OCI-LY3 (cell line): ENCODE results near the gene TLL2.
"Not testable (repeated sequence)": the region's sequence is repeated elsewhere in the genome, so short reads cannot be mapped to it uniquely, and the experiment has no call there.

Experiments used
- H2AFZ ChIP-seq: fragments of 200-600, 300-600 bp; shearing (Covaris generic); 2 replicates; pipeline ENCODE4 v1.6.0; 2014; ENCODE audit warnings: antibody characterized with exemption, low read depth, low read length
- H3K27ac ChIP-seq: fragments of 200-600, 300-600 bp; sonication (generic); 2 replicates; pipeline ENCODE4 v1.5.1; 2014; ENCODE audit warnings: mild to moderate bottlenecking, low read length, moderate library complexity, mixed read lengths
- H3K27me3 ChIP-seq: fragments of 200-600, 300-600 bp; sonication (generic); 2 replicates; pipeline ENCODE4 v1.6.1; 2014; ENCODE audit warnings: low read depth, low read length, mixed read lengths
- H3K36me3 ChIP-seq: fragments of 200-600, 300-600 bp; sonication (generic); replicated peaks from 2 replicates; pipeline ENCODE3; 2014; ENCODE audit warnings: low read depth, low read length, mixed read lengths
- H3K4me1 ChIP-seq: fragments of 300-600, 200-600 bp; sonication (generic); 2 replicates; pipeline ENCODE4 v1.6.1; 2014; ENCODE audit warnings: low read length, mixed read lengths
- H3K4me2 ChIP-seq: fragments of 200-600, 300-600 bp; sonication (generic); 2 replicates; pipeline ENCODE4 v1.6.1; 2014; ENCODE audit warnings: low read length, mixed read lengths
- H3K4me3 ChIP-seq: fragments of 300-600, 200-600 bp; sonication (generic); 2 replicates; pipeline ENCODE4 v1.5.1; 2014; ENCODE audit warnings: antibody characterized with exemption, mild to moderate bottlenecking, low read length, moderate library complexity
- H3K79me2 ChIP-seq: fragments of 300-600, 200-600 bp; shearing (Covaris generic); 2 replicates; pipeline ENCODE4 v1.6.1; 2014; ENCODE audit warnings: mild to moderate bottlenecking, low read length, mixed read lengths
- H3K9ac ChIP-seq: fragments of 300-600, 200-600 bp; shearing (Covaris generic); 2 replicates; pipeline ENCODE4 v1.6.0; 2014; ENCODE audit warnings: mild to moderate bottlenecking, low read length, moderate library complexity
- H3K9me3 ChIP-seq: fragments of 200-600, 300-600 bp; shearing (Covaris generic); 2 replicates; pipeline ENCODE4 v1.6.1; 2014; ENCODE audit warnings: low read length, mixed read lengths; ENCODE audit not compliant: insufficient read depth
- H4K20me1 ChIP-seq: fragments of 200-600, 300-600 bp; sonication (generic); 2 replicates; pipeline ENCODE4 v1.6.1; 2016; ENCODE audit warnings: low read length, mixed read lengths; ENCODE audit not compliant: insufficient read depth
- EZH2phosphoT487 ChIP-seq: fragments of 200-600 bp; shearing (Covaris generic); IDR thresholded peaks from 2 replicates; pipeline ENCODE4 v1.6.1; 2018; ENCODE audit warnings: antibody characterized with exemption, mixed run types, low read depth
- TF ChIP-seq, protein P1 (sequence below): fragments of 200-600, 300-600 bp; sonication (generic); IDR thresholded peaks from 2 replicates; pipeline ENCODE4 v1.5.1; 2014; ENCODE audit warnings: antibody characterized with exemption, low read length, low read depth

Gene TLL2

DNA sequence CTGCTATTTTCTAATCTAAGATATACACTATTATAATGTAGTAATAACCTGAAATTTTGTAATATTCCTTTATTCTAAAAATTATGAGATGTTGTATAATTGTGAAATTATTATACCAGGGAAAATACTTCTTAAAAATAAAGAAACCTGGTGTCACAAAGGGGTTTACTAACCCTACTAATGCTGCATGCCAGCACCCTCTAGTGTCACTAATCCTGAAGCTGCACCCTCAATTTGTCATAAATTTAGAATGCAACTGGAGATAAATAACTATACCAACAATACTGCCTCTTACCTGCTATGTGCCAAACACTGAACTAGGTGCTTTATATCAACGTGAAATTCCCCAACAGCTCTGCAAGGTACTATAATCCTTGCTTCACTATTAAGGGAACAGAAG, 42.3 kb upstream of the TLL2 start:
- H3K9me3 ChIP-seq, result no peaks in the 10 kb centered on the region
- H3K4me3 ChIP-seq, result no peak overlapping the region
- no peak overlapping the region for H3K9ac ChIP-seq
- peaks cover 9% of the 10 kb centered on the region; the same call in 1 of the 2 replicates for H4K20me1 ChIP-seq
- H2AFZ ChIP-seq, result no peak overlapping the region
- TF ChIP-seq, protein P1, sequence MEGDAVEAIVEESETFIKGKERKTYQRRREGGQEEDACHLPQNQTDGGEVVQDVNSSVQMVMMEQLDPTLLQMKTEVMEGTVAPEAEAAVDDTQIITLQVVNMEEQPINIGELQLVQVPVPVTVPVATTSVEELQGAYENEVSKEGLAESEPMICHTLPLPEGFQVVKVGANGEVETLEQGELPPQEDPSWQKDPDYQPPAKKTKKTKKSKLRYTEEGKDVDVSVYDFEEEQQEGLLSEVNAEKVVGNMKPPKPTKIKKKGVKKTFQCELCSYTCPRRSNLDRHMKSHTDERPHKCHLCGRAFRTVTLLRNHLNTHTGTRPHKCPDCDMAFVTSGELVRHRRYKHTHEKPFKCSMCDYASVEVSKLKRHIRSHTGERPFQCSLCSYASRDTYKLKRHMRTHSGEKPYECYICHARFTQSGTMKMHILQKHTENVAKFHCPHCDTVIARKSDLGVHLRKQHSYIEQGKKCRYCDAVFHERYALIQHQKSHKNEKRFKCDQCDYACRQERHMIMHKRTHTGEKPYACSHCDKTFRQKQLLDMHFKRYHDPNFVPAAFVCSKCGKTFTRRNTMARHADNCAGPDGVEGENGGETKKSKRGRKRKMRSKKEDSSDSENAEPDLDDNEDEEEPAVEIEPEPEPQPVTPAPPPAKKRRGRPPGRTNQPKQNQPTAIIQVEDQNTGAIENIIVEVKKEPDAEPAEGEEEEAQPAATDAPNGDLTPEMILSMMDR, result peak; percentile 45
- no peak for TF ChIP-seq EZH2phosphoT487
- H3K36me3 ChIP-seq, result peaks cover 15% of the 10 kb centered on the region
- H3K4me1 ChIP-seq, result no peaks in the 10 kb centered on the region
- no peak overlapping the region for H3K27ac ChIP-seq
- no peaks in the 10 kb centered on the region for H3K79me2 ChIP-seq
- H3K4me2 ChIP-seq, result no peak overlapping the region
- no peaks in the 10 kb centered on the region for H3K27me3 ChIP-seq

DNA sequence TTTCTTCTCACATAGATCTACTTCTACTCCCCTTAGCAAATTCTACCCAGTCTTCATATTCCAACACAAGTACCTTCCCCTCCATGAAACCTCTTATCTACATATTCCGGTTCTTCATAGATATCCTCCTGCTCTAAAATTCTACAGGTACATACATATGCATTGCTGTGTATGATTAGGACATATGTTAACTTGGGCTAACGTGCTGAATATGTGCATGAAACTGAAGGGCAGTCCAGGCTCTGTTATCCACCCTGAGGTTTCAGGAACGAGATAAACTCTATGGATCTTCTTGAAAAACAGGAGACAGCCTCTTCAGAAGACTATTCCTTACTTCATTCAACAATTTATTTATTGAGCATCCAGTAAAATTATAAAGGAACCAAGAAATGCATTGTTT, 41.6 kb upstream of the TLL2 start:
- Histone ChIP-seq H2AFZ (no peak overlapping the region), H3K27ac (no peak overlapping the region), H3K9ac (no peak overlapping the region), H3K4me2 (no peak overlapping the region), H3K4me3 (no peak overlapping the region), H3K9me3 (no peaks in the 10 kb centered on the region), H3K27me3 (no peaks in the 10 kb centered on the region), H3K36me3 (peaks cover 15% of the 10 kb centered on the region), H4K20me1 (peaks cover 9% of the 10 kb centered on the region; the same call in 1 of the 2 replicates), H3K4me1 (no peaks in the 10 kb centered on the region), H3K79me2 (no peaks in the 10 kb centered on the region)
- TF ChIP-seq, protein P1, result no peak
- no peak for TF ChIP-seq EZH2phosphoT487

DNA sequence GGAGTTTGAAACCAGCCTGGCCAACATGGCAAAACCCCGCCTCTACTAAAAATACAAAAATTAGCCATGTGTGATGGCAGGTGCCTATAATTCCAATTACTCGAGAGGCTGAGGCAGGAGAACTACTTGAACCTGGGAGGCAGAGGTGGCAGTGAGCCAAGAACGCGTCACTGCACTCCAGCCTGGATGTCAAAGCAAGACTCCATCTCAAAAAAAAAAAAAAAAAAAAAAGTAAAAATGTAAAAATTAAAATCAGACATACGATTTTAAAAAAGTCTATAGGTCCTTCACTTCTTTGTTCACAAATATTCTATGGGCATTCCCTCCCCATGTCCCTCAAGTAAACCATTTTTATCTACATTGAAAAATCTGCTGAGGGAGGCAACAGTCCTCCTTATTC, 34.9 kb upstream of the TLL2 start:
- H3K9me3 ChIP-seq, result no peaks in the 10 kb centered on the region
- H3K4me3 ChIP-seq, result no peak overlapping the region
- no peaks in the 10 kb centered on the region for H3K4me1 ChIP-seq
- H3K4me2 ChIP-seq, result no peak overlapping the region
- TF ChIP-seq, protein P1, result no peak
- TF ChIP-seq EZH2phosphoT487, result no peak
- no peaks in the 10 kb centered on the region for H3K79me2 ChIP-seq
- H4K20me1 ChIP-seq, result no peaks in the 10 kb centered on the region
- H3K9ac ChIP-seq, result no peak overlapping the region
- no peaks in the 10 kb centered on the region for H3K27me3 ChIP-seq
- H3K27ac ChIP-seq, result no peak overlapping the region
- no peak overlapping the region for H2AFZ ChIP-seq
- peaks cover 9% of the 10 kb centered on the region for H3K36me3 ChIP-seq

DNA sequence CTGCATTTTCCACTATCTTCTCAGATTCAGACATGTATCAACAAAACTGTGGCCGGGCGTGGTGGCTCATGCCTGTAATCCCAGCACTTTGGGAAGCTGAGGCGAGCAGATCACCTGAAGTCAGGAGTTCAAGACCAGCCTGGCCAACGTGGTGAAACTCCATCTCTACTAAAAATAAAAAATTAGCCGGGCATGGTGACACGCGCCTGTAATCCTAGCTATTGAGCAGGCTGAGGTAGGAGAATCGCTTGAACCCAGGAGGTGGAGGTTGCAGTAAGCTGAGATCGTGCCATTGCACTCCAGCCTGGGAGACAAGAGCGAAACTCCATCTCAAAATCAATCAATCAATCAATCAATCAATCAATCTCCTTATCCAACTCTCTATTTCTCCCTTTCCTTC, 31.8 kb upstream of the TLL2 start:
- not testable (repeated sequence) for H3K4me3 ChIP-seq, H3K9ac ChIP-seq, H3K79me2 ChIP-seq, H4K20me1 ChIP-seq, H3K27ac ChIP-seq, H3K9me3 ChIP-seq, H3K4me1 ChIP-seq, H3K27me3 ChIP-seq, H3K4me2 ChIP-seq, H2AFZ ChIP-seq
- peaks cover 11% of the 10 kb centered on the region for H3K36me3 ChIP-seq

DNA sequence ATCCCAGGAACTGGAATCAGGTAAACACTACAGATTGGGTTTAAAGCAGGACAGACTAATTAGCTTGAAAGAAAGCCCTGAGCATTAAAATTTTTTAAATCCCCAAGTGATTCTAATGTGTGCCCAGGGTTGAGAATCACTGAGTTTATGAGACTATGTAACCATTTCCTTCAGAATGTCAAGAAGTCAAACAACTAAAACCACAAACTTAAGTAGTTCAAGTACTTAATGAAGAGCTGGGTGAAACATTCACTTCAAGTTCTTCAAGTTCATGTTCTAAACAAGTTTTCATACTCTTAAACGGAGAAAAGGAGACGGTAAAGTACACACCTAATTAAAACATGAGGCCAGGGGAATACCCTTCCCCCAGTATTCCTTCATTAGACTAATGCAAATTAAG, 28.2 kb upstream of the TLL2 start:
- Histone ChIP-seq H2AFZ (no peak overlapping the region), H3K36me3 (peaks cover 5% of the 10 kb centered on the region), H3K27ac (no peak overlapping the region), H3K9me3 (no peaks in the 10 kb centered on the region), H3K4me1 (no peaks in the 10 kb centered on the region), H3K4me2 (no peak overlapping the region), H3K27me3 (no peaks in the 10 kb centered on the region), H3K79me2 (no peaks in the 10 kb centered on the region), H3K4me3 (no peak overlapping the region), H4K20me1 (peaks cover 6% of the 10 kb centered on the region), H3K9ac (no peak overlapping the region)
- no peak for TF ChIP-seq EZH2phosphoT487
- TF ChIP-seq, protein P1, result no peak
